ENCODE results near the gene IGF2. TPM values are rescaled to one million over a fixed set of nuclear protein-coding genes. Genes with fewer than 3 reads are reported as not detected.

IGF2 gene
- total and polyA plus RNA-seq, 10 of the 15 experiments (the other 5 are each of a cell fraction or from before 2014, with no cell fraction given): 0.41 TPM; not detected in 9

GRCh38 chr11:2102132-2102882 lies 36.9 kb downstream of the IGF2 start (continued):
- no peak for TF ChIP-seq E2F8 (IDR thresholded peaks at IDR 0.05; ENCODE audit: low read depth, partially characterized antibody)
- TF ChIP-seq NRF1 (conservative IDR thresholded peaks at IDR 0.05; ENCODE audit: low read depth, low read length): no peak
- TF ChIP-seq SMAD5 (IDR thresholded peaks at IDR 0.05; ENCODE audit: low read depth): no peak
- TF ChIP-seq CBFB (IDR thresholded peaks at IDR 0.05; ENCODE audit: low read depth): no peak

- Histone ChIP-seq H3K9me3 (replicated peaks; ENCODE audit: control insufficient read depth, insufficient read depth, low read length) (no peaks in the 10 kb centered on the region), H3K4me3 (no peak overlapping the region), H3K4me2 (ENCODE audit: control insufficient read depth, insufficient read depth) (no peak overlapping the region), H3K4me1 (ENCODE audit: control insufficient read depth, insufficient read depth, low read length) (no peaks in the 10 kb centered on the region), H3K36me3 (ENCODE audit: control insufficient read depth in 2 of 2, insufficient read depth in 2 of 2, low read length in 1 of 2) (no peaks in the 10 kb centered on the region), H3K27ac (ENCODE audit: control insufficient read depth, insufficient read depth) (no peak overlapping the region), H2AFZ (ENCODE audit: control insufficient read depth, low read depth, low read length) (no peak overlapping the region), H3K9ac (ENCODE audit: control insufficient read depth, insufficient read depth, low read length) (no peak overlapping the region), H4K20me1 (ENCODE audit: control insufficient read depth, insufficient read depth) (no peaks in the 10 kb centered on the region; the same call in 1 of the 2 replicates), H3K79me2 (ENCODE audit: control insufficient read depth, insufficient read depth, low read length) (no peaks in the 10 kb centered on the region), H3K27me3 (replicated peaks in 1 of 2; ENCODE audit: control insufficient read depth in 2 of 2, insufficient read depth in 2 of 2, low read length in 1 of 2) (no peaks in the 10 kb centered on the region)
- RAD21 ChIA-PET (ENCODE audit: unreplicated experiment): no interaction called here
- in situ Hi-C loops (cut with MboI) (no loop called here), intact Hi-C loops (cut with micrococcal nuclease; ENCODE audit: unreplicated experiment) (no loop called here)
- DNase-seq (ENCODE audit: low read depth, low spot score) (no peak), FAIRE-seq (no peak), ATAC-seq (no peak)
- 15% methylated on average over 10 of the region's 10 CpGs for WGBS (ENCODE audit: insufficient coverage, insufficient replicate concordance, low lambda C conversion rate, missing lambda C conversion rate)
- SMC1A ChIA-PET (ENCODE audit: uncharacterized antibody, unreplicated experiment): no interaction called here
- POLR2A ChIA-PET: no interaction called here
- no TSS peak for BruUV-seq (replicated peaks)
- CTCF ChIA-PET: no interaction called here
- TF ChIP-seq ZNF207 (IDR thresholded peaks at IDR 0.05; ENCODE audit: borderline replicate concordance) (no peak), EP300 (IDR thresholded peaks at IDR 0.05; ENCODE audit: borderline replicate concordance in 1 of 2, control insufficient read depth in 1 of 2, low read depth in 2 of 2, low read length in 2 of 2) (no peak), HDGF (IDR thresholded peaks at IDR 0.05) (no peak), CTCF (IDR thresholded peaks at IDR 0.05 in 2 of 3, conservative IDR thresholded peaks at IDR 0.05 in 1 of 3; ENCODE audit: control insufficient read depth in 2 of 3, extremely low read depth in 1 of 3, insufficient read depth in 1 of 3, low read depth in 3 of 3, low read length in 3 of 3) (no peak), CHD1 (IDR thresholded peaks at IDR 0.05; ENCODE audit: low read depth, low read length) (no peak), MEF2A (IDR thresholded peaks at IDR 0.05; ENCODE audit: insufficient read depth, low read depth, low read length) (no peak), ZNF622 (IDR thresholded peaks at IDR 0.05) (no peak), ZNF592 (IDR thresholded peaks at IDR 0.05) (no peak), RFX5 (IDR thresholded peaks at IDR 0.05; ENCODE audit: low read depth, low read length) (no peak)
Measured at GRCh38 chr11:2101171-2101675, 38.0 kb downstream of the IGF2 start.

Data from GM12878 (cell line).